Stimulated activated CD8-positive, alpha-beta memory T cell treated with anti-CD3 and anti-CD28 coated beads, Interleukin-4, amount 100 ng/mL, for 1 hour (primary cell): ENCODE measurements around the gene DPYSL4.

ENCODE experiments used
- DNase-seq, 2 donors: peaks; one replicate each; pipeline ENCODE4 v3.0.0-alpha.2; 2020; ENCODE audit warnings: low read depth in 2 of 2, low spot score in 1 of 2

Gene DPYSL4

DNA sequence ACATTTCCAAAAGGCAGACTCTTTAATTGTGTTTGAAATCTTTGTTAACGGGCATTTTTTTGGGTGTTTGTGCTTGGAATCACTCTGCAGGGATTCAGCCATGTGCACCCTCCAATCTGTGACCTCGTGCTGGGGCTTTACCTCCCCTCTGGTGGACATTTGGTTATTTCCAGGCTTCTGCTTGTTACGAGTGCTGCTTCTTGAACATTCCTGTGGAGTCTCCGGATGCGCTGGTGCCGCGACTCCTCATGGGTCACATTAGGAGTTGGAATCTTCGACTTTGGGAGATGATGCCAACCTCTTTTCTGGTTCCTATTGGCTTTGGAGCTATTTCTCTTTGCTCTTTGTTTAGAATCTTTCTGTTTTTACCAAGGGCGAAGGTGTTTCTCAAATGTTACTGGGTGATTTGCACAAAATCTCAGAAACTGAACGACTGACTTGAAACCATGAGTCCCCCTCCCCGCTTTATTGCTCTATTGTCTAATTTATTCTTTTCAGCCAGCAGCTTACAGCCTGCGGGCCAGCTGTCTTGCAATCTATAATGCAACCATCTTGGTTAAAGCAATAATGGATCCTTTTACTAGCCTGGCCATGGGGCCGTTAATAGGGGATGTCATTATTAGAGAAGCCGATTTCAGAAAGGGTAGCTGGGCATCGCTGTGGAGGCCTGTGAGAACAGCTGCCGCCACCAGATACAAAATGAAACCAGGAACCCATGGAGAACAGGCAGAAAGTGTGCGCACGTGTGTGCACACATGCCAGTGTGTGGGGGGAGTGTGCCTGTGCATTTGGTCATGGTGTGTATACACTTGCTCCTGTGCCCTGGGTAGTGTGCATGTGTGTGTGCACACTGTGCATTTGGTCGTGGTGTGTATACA lies 9.9 kb upstream of the DPYSL4 start:
- DNase-seq = no peak

DNA sequence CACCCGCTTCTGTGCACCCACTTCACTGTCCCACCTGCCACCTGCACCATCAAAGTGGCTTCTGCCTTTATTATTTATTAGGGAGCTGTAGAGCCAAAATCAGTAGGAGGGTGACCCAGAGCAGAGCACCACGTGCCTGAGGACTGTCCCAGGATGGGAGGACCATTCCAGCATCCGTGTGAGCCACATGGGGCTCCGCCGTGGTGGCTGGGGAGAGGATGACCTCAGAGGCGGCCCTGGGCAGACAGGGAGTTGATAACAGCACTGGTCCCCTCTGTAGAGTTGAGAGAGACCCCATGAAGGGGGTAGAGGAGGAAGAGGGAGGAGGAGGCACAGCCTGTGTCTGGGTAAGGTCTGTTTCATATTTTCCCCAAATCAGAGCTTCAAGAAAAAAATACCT lies 8.7 kb upstream of the DPYSL4 start:
- DNase-seq = no peak

- no peak for DNase-seq
Measured at GRCh38 chr10:132178672-132179545, 7.8 kb upstream of the DPYSL4 start.

- no peak for DNase-seq
Measured at GRCh38 chr10:132179551-132180392, 7.0 kb upstream of the DPYSL4 start.

DNA sequence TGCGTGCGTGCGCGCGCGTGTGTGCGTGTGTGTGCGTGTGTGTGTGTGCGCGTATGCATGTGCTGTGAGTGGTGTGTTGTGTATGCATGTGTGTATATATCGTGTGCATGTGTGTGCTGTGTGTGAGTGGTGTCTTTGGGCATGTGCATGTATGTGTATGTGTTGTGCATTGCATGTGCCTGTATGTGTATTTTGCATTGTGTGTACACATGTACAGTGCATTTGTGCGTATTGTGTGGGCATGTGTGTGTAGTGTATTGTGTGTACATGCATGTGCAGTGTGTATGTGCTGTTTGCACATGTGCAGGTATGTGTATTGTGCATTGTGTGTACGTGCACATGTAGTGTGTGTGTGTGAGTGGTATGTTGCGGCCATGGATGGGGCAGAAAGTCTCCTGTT lies 6.0 kb upstream of the DPYSL4 start:
- no peak for DNase-seq

DNA sequence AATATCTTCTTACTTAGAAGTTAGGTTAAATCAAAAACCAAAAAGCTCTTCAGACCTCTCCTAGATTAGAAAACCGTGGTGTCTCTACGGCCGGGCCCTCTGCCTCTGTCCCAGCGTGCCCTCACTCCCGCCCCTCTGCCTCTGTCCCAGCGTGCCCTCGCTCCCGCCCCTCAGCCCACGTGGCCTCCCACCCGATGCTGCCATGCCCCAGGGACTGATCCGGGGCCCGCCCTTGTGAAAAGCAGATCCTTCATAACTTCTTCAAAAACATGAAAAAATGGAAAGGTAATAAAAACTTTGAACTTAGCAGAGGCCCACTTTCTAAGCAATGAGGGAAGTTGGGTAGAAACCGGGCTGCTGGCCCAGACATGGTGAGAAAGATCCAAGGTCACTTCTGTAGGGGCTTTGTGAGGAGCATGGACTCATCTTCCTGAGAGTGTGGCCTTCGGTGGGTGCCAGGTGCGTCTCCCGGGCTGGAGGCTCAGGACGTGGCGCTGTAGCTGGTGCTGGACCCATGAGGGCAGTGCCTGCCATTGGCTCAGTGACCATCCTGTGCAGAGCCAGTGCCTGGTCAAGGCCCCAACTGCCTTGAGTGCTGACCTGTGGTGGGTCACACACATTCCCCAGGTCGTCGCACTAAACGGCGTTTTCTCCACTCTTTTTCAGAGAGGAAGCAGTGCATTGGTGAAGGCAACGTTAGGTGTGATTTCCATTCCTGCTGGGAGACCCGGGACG lies 4.9 kb upstream of the DPYSL4 start:
- no peak for DNase-seq

GRCh38 chr10:132182591-132182990 lies 4.2 kb upstream of the DPYSL4 start:
- DNase-seq = no peak

DNA sequence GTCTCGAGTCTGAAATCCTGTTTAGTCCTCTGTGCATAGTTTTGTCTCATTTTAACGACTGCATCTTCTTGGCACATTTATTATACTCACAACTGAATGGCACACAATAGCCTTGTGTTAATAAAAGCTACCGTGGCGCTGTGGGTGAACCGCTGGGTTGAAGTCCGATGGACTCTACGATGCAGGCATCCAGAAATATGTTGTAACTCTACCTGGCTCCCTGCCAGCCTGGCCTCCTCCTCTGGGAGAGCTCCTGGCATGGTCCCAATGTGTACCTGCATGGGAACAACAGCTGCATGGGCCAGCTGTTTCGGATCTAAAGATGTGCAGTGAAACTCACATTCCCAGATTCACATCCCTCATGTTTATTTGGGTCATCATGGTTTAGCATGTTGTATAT lies 3.7 kb upstream of the DPYSL4 start:
- DNase-seq = no peak

- no peak for DNase-seq
Measured at GRCh38 chr10:132184816-132185593, 1.7 kb upstream of the DPYSL4 start.

DNA sequence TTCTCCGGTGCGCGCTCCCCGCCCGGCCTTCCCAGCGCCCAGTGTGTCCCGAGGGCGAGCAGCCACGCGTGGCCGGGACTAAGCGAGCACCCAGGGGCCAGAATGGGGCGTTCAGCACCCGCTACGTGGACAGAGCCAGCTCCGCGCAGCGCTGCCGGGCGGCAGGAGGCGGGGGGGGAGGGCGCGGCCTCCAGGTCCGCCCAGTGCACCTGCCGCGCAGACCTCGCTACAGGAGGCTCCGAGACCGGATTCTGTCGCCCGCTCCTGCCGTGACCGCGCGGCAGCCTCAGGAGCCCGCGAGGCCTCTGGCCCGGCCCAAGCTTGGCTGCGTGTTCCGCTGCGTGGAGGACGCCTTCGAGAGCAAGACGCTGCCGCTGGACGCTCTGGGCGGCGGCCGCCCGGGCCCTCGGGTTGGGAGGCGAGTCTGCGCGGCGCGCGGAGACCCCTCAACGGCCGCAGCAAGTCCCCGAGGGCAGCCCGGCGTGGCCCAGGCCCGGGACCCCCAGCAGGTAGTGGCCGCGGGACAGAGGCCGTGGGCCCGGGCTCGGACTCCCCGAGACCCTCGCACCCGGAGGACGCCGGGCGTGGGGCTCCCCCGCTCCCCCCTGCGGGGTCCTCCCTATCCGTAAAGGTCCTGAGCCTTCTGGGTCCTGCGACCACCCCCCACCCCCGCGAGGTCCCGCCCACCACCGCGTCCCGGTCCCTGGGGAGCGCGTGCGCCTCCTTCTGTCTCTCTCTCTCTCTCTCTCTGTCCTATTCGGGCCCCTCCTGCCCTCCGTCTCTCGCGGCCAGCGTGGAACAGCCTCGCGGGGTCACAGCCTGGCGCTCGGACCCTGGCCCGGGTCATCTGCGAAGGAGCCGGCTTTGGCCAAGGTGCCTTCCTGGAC lies 904 bp upstream of the DPYSL4 start:
- no peak for DNase-seq

GRCh38 chr10:132187430-132188138 lies 836 bp downstream of the DPYSL4 start:
- DNase-seq = no peak

DNA sequence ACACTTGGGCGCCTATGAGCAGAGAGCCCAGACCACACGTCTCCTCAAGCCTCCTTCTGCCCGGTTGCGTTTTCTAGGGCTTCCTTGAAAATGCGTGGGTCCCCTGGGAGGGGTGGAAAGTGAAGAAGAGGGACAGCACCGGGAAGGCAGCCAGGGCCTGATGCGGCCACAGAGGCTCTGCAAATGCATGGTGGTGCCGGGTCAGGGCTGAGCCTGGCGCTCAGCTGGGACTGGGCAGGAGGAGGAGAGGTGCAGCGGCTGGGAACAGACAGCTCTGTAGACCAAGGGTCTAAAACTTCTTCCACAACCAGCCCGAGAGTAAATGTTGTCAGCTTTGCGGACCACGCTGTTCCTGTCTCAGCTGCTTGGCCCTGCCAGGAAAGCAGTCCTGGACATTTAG lies 1.6 kb downstream of the DPYSL4 start:
- DNase-seq = no peak

DNA sequence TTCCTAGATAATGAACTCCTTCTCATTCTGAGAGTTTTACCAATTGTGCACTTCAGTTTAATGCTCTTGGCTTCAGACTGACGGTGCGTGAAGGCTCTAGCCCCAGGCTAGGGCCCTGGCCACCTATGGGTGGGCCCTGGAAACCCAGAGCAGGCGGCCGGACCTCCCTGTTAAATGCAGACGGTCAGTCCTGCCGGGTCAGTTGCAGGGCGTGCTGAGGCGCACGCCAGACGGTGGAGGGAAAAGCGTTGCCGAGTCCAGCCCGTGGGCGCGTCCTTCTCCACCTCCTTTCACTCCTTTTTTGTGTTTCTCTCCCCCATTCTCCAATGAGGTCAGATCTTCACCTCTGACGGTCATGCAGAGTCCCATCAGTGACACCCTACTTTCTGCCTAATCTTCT lies 2.3 kb downstream of the DPYSL4 start:
- no peak for DNase-seq

GRCh38 chr10:132189810-132190422 lies 3.2 kb downstream of the DPYSL4 start:
- no peak for DNase-seq

GRCh38 chr10:132192076-132192975 lies 5.6 kb downstream of the DPYSL4 start:
- DNase-seq = no peak

- DNase-seq = no peak
Measured at GRCh38 chr10:132192991-132193665, 6.4 kb downstream of the DPYSL4 start.
